ENCODE results near the gene PIGT.
"Not testable (repeated sequence)": the region's sequence is repeated elsewhere in the genome, so short reads cannot be mapped to it uniquely, and the experiment has no call there.

PIGT gene

DNA sequence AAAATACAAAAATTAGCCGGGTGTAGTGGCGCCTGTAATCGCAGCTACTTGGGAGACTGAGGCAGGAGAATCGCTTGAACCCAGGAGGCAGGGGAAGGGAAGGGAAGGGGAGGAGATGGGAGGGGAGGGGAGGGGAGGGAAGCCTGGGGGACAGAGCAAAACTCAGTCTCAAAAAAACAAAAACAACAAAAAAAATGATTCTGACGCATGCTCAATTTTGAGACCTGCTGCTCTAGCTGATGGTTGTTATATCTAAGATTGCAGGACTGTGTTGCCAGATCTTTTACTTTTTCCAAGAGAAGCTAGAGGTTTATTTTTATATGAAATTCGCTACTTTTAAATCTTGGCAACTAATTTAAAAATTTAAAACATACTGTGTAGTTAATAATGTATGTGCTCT is 51.2 kb downstream of the PIGT start:
- no peak for DNase-seq

DNA sequence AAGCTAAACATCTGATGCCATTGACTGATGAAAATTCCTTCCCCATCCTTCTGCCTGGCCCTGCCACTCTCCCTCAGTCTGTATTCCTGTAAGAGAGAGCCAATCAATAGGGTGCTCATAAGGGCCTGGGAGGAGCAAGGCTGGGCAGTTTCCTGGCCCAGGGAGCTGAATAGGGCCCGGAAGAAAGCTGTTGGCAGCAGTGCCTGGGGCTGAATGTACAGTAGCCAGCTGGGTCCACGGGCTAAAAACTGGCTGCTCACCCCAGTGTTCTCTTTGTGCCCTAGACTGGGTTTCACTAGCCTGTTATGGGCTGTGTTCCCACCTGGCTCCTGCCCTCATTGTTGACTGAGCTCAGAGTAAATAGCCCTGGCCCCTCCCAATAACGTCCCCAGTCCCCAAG is 51.9 kb downstream of the PIGT start:
- no peak for DNase-seq

DNA sequence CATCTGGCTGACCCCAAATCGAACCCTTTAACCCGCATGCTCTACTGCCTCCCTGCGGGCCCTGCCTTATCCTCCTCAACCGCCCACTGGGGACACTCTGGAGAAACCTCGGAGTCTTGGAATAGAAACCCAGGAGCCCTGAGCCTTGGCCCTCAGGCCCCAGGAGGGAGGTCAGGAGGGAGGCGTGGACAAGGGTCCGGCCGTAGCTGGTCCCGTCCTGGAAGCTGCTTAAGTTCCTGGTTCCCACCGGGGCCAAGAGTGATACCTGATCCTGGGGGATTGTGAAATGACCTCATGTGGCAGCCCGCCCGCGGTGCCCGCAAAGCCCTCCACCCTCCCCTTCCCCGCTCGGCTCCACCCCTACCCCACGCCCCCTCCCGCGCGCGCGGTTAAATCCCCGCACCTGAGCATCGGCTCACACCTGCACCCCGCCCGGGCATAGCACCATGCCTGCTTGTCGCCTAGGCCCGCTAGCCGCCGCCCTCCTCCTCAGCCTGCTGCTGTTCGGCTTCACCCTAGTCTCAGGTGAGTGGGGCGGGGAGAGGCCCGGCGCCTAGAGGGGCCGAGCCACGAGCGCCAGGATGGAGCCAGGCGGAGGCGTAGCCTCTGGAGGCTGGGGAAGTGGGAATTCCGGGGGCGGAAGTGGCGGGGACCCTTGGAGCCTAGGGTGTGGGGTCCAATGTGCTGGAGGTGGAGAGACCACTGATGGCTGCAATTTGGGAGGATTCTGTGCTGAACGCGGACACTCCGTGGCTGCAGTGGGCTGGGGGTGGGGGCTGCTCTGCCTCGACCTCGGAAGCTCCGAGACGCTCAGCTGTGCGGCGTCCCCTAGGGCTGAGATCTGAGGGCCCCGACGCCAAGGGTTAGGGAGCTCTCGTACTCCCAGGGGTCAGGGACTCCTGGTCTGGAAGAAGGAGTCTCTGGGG is 53.7 kb downstream of the PIGT start, which contains the start of gene WFDC2:
Gene WFDC2 (plus strand): TSS at position 418 of the 926 bp plus-strand sequence. CDS start 29 bp downstream, at position 447.
- peak; percentile 4 to 31 for DNase-seq

DNA sequence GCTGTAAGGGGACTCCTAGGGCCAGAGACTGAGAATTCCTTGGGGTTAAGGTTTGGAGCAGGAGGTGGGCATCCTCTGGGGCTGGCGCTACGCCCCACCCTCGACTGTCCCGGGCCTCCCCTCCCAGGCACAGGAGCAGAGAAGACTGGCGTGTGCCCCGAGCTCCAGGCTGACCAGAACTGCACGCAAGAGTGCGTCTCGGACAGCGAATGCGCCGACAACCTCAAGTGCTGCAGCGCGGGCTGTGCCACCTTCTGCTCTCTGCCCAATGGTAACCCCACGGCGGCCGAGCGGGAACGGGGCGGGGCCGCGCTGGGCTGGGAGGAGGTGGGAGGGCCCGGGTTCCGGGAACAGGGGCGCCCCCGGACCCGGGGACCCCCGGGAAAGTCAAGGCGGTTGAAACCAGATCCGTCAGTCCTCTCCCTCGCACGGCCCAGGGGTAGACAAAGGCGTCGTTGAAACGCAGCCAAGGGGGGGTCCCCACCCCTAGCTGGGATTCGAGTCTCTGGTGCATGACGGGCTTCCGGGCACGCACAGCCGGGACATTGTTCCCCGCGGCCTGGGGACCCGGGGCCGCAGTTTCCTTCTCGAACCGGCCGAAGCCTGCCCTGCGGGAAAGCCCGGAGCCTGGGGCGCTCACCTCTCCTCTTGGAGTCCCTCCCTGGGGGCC is 54.5 kb downstream of the PIGT start:
- DNase-seq: peak; percentile 18 to 52

DNA sequence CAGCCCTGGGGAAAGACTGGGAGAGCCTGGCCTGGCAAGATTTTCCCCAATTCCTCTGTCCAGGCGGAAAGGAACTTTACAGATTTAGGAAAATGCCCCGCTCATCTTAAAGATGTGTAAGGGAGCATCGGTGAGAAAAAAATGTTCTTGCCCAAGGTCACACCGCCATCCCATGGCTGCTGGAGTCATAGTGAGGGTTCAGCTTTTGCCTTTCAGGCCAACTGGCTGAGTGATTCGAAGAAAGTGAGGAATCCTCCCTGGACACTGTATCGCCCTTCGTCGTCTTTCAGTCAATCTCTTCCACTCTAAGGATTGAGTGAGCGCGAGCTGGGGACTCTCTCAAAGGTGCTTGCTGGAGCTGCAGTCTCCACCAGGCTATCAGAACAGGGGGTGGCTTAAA is 55.0 kb downstream of the PIGT start:
- peak in 1 of 2 experiments; percentile 26 for DNase-seq

DNA sequence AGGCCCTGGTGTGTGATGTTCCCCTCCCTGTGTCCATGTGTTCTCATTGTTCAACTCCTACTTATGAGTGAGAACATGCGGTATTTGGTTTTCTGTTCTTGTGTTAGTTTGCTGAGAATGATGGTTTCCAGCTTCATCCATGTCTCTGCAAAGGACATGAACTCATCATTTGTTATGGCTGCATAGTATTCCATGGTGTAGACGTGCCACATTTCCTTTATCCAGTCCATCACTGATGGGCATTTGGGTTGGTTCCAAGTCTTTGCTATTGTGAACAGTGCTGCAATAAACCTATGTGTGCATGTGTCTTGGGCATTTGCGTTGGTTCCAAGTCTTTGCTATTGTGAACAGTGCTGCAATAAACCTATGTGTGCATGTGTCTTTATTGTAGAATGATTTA is 56.3 kb downstream of the PIGT start:
- DNase-seq: not testable (repeated sequence)
